Stimulated activated effector memory CD8-positive, alpha-beta T cell treated with anti-CD3 and anti-CD28 coated beads, Interleukin-12 subunit alpha, Interleukin-12 subunit beta, amount 100 ng/mL, for 72 hours (primary cell): ENCODE results near the gene GLOD5.

Experiments
- ATAC-seq: fragments of 150-1000 bp; cut with Tn5 transposase; 2 replicates; pipeline ENCODE4 v1.10.0; 2021
- DNase-seq, 2 donors: peaks; one replicate each; pipeline ENCODE4 v3.0.0; 2021 to 2022; ENCODE audit warnings: low spot score in 2 of 2
- H3K27ac Mint-ChIP-seq: one replicate; pipeline ENCODE4 v1.8.0; 2022; ENCODE audit warnings: mild to moderate bottlenecking, mixed read lengths
- H3K36me3 Mint-ChIP-seq: one replicate; pipeline ENCODE4 v1.8.0; 2022; ENCODE audit warnings: mild to moderate bottlenecking, mixed read lengths
- H3K4me1 Mint-ChIP-seq: one replicate; pipeline ENCODE4 v1.8.0; 2022; ENCODE audit warnings: mixed read lengths
- H3K4me3 Mint-ChIP-seq: one replicate; pipeline ENCODE4 v1.8.0; 2022; ENCODE audit warnings: mild to moderate bottlenecking, mixed read lengths
- H3K9me3 Mint-ChIP-seq: one replicate; pipeline ENCODE4 v1.8.0; 2022; ENCODE audit warnings: mixed read lengths

GLOD5 gene

DNA sequence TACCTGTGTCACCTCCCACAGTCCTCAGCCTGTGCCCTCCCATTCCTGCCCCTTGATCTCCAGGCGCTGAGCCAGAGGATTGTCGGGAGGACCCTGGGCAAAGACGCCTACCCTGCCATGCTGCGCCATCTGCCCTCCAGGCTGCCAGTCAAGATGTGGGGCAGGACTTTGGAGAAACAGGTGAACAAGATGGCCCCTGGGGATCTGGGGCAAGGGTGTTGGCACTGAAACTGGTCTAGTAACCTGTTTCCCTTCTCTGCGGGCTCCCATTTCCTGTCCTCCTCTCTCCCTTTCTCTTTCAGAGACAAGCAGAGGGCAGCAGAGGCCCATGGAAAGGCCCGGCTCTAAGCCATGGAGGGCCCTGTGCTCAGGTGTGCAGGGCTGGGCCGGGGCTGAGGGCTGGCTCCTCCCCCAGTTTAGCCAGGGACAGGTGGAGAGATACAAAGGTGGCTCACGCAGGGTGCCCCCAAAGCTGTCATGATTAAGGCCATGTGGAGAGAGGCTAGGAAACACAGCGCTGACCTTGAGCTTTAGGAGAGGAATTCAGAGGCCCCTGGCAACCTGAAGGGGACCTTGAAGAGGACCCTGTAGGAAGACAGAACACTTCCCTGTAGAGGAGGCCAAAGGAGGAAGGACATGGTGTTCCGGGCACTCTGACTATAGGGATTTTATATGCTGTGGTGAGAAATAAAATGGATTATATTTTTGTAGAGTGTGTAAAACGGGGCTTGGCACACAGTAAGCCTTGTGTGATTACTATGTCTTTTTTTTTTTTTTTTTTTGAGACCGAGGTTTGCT is at the start of gene GLOD5:
TSS of gene GLOD5 (plus strand) at position 74 of the 798 bp plus-strand sequence. CDS start at position 118, 44 bp downstream.
- no peak for ATAC-seq
- H3K4me3 Mint-ChIP-seq = no peak within 1 kb of the TSS
- no peaks in the 10 kb centered on the region for H3K9me3 Mint-ChIP-seq
- H3K36me3 Mint-ChIP-seq = no peaks in the 10 kb centered on the region
- peaks cover 7% of the 10 kb centered on the region for H3K4me1 Mint-ChIP-seq
- no peak within 1 kb of the TSS for H3K27ac Mint-ChIP-seq
- no peak for DNase-seq

DNA sequence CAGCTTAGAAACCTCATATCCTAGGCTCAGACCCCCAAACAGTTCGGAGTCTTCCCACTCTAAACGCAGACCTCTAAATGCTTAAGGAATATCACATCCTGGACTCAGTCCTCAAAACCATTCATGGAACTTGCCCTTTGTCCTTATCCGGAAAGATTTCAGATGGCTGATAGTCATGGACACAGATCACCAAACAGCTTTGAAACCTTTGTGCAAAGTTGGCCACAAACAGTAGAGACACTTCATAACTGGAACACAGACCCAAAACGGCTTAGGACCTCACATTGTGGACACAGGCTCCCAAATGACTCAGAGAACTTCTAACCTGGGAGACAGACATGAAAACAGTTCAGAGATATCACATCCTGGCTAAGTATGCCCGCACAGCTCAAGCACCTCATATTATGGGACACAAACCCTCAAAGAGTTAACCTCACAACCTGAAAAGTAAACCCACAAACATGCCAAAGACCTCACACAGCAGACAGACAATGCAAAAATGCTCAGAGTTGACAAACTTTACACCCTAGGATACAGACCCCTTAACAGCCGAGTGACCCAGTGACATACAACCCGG is 49.5 kb upstream of the GLOD5 start:
- peaks cover 67% of the 10 kb centered on the region for H3K4me1 Mint-ChIP-seq
- peaks cover 17% of the 10 kb centered on the region for H3K36me3 Mint-ChIP-seq
- ATAC-seq = no peak
- DNase-seq = no peak
- H3K9me3 Mint-ChIP-seq = no peaks in the 10 kb centered on the region
- H3K4me3 Mint-ChIP-seq = peak overlapping the region; percentile 58
- peak overlapping the region; percentile 91 for H3K27ac Mint-ChIP-seq

DNA sequence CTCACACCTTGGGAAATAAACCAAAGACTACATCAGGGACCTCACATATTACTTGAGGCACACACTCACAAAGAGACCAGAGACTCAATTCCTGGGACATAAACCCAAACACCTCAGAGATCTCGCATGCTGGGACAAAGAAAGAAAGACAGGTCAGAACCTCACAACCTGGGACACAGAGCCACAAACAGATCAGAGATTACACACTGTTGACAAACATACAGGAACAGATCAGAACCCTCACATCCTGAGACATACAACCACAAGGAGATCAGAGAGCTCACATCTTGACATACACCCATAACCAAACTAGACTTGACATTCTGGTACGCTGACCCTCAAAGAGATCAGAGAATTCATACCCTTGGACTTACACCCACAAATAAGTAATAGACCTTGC is 47.7 kb upstream of the GLOD5 start:
- Mint-ChIP-seq H3K9me3 (no peaks in the 10 kb centered on the region), H3K4me1 (peaks cover 79% of the 10 kb centered on the region), H3K27ac (peak overlapping the region; percentile 91), H3K4me3 (peak overlapping the region; percentile 58), H3K36me3 (peaks cover 9% of the 10 kb centered on the region)
- ATAC-seq (peak; percentile 68), DNase-seq (no peak)

DNA sequence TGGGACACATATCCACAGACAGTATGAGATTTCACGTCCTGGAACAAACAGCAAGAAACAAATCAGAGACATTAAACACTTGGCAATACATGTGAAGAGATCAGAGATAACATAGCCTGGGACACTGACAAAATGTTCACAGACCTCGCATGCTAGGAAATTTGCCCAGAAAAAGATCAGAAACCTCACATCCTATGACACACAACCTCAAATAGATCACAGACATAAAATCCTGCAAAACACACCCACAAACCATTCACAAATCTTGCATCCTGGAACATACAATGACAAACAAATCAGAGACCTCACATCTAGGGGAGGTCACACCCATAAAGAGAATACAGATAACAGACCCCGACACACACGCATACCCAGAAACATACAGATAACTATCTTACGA is 47.0 kb upstream of the GLOD5 start:
- Mint-ChIP-seq H3K27ac (peak overlapping the region; percentile 91), H3K9me3 (no peaks in the 10 kb centered on the region), H3K4me1 (peaks cover 83% of the 10 kb centered on the region), H3K4me3 (peak overlapping the region; percentile 58), H3K36me3 (peaks cover 9% of the 10 kb centered on the region)
- no peak for DNase-seq
- peak; percentile 25 for ATAC-seq

DNA sequence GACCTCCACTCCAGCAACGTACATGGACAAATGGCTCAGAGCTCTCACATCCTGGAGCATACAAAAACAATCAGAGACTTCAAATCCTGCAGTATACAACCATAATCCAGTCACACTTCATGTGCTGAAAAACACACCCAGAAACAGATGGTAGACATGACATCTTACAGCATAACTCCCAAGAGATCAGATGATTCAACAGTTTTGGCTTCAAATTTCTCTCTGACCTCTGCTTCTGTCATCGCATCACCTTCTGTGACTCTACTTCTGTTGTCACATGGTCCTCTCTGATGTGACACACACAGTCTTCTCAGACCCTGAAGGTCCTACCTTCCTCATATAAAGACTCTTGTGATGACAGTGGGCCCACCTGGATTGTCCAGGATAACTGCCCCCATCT is 46.5 kb upstream of the GLOD5 start:
- Mint-ChIP-seq H3K4me1 (peaks cover 83% of the 10 kb centered on the region), H3K9me3 (no peaks in the 10 kb centered on the region), H3K27ac (peak overlapping the region; percentile 91), H3K4me3 (peak overlapping the region; percentile 58), H3K36me3 (peaks cover 9% of the 10 kb centered on the region)
- ATAC-seq (peak; percentile 66), DNase-seq (no peak)

DNA sequence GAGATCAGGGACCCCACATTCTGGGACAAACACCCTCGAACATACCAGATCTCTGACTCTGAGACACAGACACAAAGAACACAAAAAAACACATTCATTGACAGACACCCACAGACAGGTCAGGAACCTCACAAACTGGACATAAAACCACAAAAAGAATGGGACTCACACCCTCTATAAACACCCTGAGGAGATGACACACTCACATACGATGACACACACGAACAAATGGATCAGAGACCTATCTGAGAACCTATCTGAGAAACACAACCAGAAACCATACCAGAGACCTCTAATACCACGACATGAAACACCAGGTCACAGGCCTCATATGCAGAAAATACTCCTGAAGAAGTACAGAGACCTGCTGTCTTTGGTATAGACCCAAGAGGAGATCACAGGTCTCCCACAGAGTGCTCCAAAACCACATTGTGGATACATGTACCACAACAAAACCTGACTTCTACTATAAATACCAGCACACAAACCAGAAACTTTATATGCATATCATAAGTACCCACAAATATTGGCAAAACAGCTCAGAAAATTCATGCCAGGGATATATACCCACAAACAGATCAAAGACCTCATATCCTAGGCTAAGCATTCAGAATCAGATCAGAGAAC is 45.6 kb upstream of the GLOD5 start:
- no peak for DNase-seq
- Mint-ChIP-seq H3K27ac (peak overlapping the region; percentile 91), H3K9me3 (no peaks in the 10 kb centered on the region), H3K4me3 (peak overlapping the region; percentile 58), H3K36me3 (peaks cover 9% of the 10 kb centered on the region), H3K4me1 (peaks cover 77% of the 10 kb centered on the region)
- ATAC-seq = peak; percentile 9

DNA sequence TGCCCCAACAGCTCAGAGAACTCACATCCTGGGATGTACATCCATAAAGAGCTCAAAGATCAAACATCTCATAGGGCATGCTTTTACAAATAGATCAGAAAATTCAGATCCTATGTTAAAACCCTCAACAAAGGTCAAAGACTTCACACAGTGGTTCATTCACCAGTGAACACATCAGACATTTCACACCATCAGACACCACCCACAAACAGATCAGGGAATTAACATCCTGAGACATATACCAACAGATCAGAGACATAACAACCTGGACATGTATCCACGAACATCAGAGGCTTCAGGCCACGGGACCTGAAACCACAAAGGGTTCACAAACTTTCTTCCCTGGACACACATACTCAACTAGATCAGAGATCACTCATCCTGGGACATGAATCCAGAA is 41.6 kb upstream of the GLOD5 start:
- ATAC-seq = peak; percentile 61
- H3K4me3 Mint-ChIP-seq = no peak overlapping the region
- peaks cover 40% of the 10 kb centered on the region for H3K4me1 Mint-ChIP-seq
- H3K27ac Mint-ChIP-seq = no peak overlapping the region
- DNase-seq = no peak
- no peaks in the 10 kb centered on the region for H3K36me3 Mint-ChIP-seq
- H3K9me3 Mint-ChIP-seq = no peaks in the 10 kb centered on the region

DNA sequence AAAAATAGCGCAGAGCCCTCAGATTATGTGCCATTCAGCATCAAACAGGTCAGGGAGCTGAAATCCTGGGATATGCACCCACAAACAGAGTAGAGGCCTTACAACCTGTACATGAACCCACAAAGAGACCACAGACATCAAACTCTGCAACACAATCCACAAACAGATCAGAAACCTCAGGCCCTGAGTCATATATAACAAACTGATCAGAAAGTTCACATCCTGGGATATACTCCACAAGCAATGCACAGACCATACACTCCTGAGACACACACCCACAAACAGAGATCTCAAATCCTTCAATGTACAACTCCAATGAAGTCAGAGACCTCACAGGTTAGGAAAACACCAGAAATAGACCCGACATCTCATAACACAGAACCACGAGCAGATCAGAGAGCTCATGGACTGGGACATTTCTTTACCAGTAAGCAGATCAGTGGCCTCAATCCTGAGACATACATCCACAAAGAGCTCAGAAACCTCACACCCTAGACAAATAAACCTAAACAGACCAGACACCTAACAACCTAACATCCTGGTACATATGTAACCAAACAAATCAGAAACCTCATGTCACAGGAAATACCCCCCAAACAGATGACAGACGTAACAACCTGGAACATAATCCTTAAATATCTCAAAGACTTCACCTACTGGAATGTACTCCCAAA is 40.8 kb upstream of the GLOD5 start:
- Mint-ChIP-seq H3K36me3 (no peaks in the 10 kb centered on the region), H3K4me1 (peaks cover 38% of the 10 kb centered on the region), H3K9me3 (no peaks in the 10 kb centered on the region), H3K4me3 (no peak overlapping the region), H3K27ac (no peak overlapping the region)
- ATAC-seq = peak; percentile 75
- no peak for DNase-seq

DNA sequence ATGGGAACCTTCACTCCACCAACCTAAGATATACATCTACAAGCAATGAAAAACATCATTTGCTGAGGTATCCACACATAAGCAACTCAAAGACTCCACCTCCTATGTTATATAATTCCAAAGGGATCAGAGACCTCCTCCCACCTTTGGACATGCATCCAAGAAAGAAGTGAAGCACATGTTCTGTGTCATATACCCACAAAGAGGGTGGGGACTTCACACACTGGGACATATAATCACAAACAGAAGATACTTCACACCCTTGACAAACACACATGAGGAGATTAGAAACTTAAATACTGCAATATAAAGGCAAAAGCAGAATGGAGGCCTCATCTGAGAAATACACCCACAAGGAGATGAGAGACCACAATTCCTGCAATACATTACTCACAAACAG is 39.6 kb upstream of the GLOD5 start:
- Mint-ChIP-seq H3K36me3 (no peaks in the 10 kb centered on the region), H3K9me3 (no peaks in the 10 kb centered on the region), H3K4me1 (peaks cover 37% of the 10 kb centered on the region), H3K4me3 (no peak overlapping the region), H3K27ac (no peak overlapping the region)
- peak; percentile 41 for ATAC-seq
- DNase-seq = no peak

DNA sequence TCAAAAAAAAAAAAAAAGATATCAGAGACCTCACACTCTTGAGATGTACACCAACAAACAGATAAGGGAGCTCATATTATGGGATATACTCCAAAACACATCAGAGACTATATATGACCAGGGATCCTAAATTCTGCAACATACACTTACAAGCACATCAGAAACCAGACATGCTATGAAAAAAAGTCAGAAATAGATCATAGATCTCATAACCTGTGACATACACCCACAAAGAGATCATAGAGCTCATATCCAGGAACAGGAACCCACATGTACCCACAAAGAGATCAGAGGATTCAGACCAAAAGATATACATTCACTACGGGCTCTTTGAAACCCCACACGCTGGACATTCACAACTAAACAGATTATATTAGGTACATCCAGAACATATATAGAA is 35.0 kb upstream of the GLOD5 start:
- Mint-ChIP-seq H3K36me3 (no peaks in the 10 kb centered on the region), H3K27ac (no peak overlapping the region), H3K9me3 (no peaks in the 10 kb centered on the region), H3K4me3 (no peak overlapping the region), H3K4me1 (peaks cover 41% of the 10 kb centered on the region)
- ATAC-seq (no peak), DNase-seq (no peak)

DNA sequence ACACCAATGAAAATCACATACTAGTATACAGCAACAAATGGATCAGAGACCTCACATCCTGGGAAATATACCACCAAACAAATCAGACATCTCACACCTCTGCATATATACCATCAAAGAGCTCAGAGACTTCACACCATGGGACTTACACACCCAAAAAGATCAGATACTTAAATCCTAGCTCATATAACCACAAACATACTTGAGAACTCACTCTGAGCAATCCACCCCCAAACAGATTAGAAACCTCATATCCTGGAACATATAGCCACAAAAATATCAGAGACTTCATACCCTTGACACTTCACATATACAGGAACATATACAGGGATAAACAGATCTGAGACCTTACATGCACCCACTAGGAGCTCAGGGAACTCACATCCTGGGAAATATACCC is 32.9 kb upstream of the GLOD5 start:
- peak; percentile 60 for ATAC-seq
- Mint-ChIP-seq H3K4me3 (no peak overlapping the region), H3K27ac (peak overlapping the region; percentile 61), H3K4me1 (peaks cover 41% of the 10 kb centered on the region), H3K9me3 (no peaks in the 10 kb centered on the region), H3K36me3 (no peaks in the 10 kb centered on the region)
- no peak for DNase-seq

DNA sequence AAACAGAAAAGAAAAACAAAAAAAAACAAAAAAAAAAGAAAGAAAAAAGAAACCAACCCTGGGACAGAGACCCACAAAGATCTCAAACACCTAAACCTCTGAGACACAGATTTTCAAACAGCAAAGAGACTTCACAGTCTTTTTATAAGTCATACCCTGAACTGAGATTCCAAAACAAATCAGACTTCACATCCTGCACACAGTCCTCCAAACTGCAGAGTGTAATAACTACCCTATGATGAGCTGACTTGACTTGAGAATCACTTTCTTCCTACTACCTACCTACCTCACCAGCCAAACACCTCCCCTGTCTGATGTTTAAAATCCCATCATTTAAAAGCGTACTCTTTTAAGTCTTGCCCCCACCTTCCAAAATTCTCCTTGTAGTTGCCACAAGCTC is 25.2 kb upstream of the GLOD5 start:
- peak overlapping the region; percentile 85 for H3K4me3 Mint-ChIP-seq
- H3K4me1 Mint-ChIP-seq = peaks cover 15% of the 10 kb centered on the region
- no peak for DNase-seq
- peak overlapping the region; percentile 91 for H3K27ac Mint-ChIP-seq
- H3K36me3 Mint-ChIP-seq = peaks cover 7% of the 10 kb centered on the region
- H3K9me3 Mint-ChIP-seq = no peaks in the 10 kb centered on the region
- ATAC-seq = peak; percentile 64

DNA sequence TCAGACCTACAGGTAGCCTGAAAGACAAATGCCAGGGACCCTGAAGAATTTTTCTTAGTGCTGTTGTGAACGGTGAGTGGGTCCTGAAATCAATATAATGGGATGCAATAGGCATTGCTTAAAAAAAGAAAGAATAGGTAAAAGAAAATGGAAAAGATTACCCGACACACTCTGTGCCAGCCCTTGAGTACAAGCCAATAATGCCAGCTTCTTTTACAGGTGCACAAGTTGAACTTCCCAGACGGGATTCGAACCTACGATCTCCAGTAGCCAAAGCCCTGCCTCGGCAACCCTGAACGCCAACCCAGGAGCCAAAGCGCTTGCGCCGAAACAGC is 24.7 kb upstream of the GLOD5 start:
- ATAC-seq (no peak), DNase-seq (no peak)
- H3K36me3 Mint-ChIP-seq = peaks cover 7% of the 10 kb centered on the region
- H3K4me3 Mint-ChIP-seq = peak overlapping the region; percentile 85
- peak overlapping the region; percentile 91 for H3K27ac Mint-ChIP-seq
- no peaks in the 10 kb centered on the region for H3K9me3 Mint-ChIP-seq
- H3K4me1 Mint-ChIP-seq = peaks cover 15% of the 10 kb centered on the region

DNA sequence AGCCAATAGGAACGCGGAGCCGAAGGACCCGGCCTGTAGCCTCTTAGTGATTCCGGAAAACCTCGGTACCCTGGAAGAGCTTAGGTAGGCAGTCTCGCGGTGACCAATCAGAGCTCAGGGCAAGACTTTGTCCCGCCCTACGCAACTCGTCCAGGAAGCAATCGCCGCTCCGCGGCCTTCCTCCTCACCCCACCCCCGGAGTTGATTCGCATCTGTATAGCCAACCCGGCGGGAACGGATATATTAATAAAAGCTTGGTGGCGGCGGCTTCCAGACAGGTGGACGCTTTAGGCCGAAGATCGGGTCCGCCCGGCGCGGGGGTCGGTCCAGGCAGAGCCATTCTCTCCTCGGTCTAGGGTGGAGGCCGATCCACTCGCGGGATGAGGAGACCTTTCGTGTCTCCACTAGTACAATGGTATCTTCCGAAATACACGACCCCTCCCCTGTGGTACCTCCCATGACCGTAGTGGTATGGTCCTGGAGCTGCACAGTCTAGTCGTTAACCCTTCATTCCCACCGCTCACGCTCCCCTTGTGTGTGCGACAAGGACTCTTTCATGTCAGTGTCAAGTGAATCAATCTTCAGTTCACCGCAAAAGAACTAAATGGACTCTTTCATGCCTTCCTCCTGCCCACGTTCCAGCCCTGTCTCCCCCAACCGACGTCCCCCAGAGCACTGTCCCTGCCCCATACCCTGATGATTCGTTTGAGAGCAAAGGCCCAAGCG is 24.2 kb upstream of the GLOD5 start:
- H3K4me1 Mint-ChIP-seq = peaks cover 15% of the 10 kb centered on the region
- peak; percentile 98 for ATAC-seq
- H3K27ac Mint-ChIP-seq = peak overlapping the region; percentile 91
- no peaks in the 10 kb centered on the region for H3K9me3 Mint-ChIP-seq
- peak overlapping the region; percentile 85 for H3K4me3 Mint-ChIP-seq
- H3K36me3 Mint-ChIP-seq = peaks cover 7% of the 10 kb centered on the region
- peak; percentile 53 to 84 for DNase-seq

DNA sequence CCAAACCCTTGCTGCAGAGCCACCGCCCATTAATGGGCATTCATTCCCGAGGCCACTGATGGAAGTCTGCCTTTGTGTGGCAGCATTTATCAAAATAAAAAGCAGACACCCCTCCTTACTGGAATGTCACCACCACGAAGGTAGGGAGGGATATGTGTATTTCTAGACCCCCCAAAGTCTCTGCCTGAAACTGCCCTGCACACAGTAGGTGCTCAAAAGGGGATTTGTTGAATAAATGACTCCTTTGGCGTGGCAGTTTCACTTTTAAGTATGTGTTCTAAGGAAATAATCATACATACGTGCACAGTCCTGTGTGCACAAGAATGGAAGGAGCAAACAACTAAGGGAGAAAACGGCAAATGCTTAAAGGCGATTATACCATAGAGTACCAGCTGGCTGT is 23.6 kb upstream of the GLOD5 start:
- peak overlapping the region; percentile 85 for H3K4me3 Mint-ChIP-seq
- ATAC-seq = no peak
- H3K4me1 Mint-ChIP-seq = peaks cover 15% of the 10 kb centered on the region
- no peaks in the 10 kb centered on the region for H3K9me3 Mint-ChIP-seq
- peak overlapping the region; percentile 91 for H3K27ac Mint-ChIP-seq
- peaks cover 7% of the 10 kb centered on the region for H3K36me3 Mint-ChIP-seq
- DNase-seq = no peak
